Activated T-cell treated with anti-CD3 and anti-CD28 coated beads for 1 hour (primary cell): ENCODE results near the gene U2AF1.
"Not testable (repeated sequence)": the region's sequence is repeated elsewhere in the genome, so short reads cannot be mapped to it uniquely, and the experiment has no call there.

Experiments
- DNase-seq: peaks from one replicate; pipeline ENCODE4 v3.0.0-alpha.2; 2020; ENCODE audit warnings: low read depth

Gene U2AF1, protein sequence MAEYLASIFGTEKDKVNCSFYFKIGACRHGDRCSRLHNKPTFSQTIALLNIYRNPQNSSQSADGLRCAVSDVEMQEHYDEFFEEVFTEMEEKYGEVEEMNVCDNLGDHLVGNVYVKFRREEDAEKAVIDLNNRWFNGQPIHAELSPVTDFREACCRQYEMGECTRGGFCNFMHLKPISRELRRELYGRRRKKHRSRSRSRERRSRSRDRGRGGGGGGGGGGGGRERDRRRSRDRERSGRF

DNA sequence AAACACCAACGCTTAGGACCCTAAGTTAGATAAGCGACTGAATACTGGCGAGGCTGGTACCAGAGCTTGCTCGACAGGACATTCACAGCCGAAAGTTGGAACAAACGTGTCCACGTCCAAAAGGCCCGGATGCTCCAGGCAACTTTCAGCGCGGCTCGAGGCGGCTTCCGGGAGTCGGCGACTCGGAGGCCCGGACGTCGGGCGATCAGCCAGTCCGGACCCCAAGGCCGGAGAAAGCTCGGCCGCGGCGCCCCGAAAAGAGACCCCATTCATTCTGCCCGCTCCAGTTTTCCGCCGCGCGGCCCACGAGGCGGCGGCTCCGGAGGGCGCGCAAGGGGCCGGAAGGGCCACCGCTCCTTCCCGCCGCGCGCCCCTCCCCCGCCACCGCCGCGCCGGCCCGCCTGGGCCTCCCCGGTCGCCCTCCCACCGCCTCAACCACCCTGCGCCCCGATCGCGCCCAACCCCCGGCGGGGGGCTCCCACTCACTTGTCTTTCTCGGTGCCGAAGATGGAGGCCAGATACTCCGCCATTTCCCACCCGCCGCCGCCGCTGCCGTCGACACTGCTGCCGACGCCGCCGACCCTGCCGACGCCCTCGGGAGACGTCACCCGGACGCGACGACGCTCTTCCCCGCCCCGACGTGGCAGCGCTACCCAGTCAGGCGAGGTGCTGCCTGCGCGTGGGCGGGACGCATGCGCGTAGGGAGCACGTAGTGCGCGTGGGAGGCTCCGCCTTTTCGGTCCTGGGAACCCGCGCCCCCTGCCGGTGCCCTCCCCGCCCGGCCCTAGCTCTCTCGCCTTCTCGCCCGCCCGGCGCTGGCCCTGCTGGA, at the start of gene U2AF1:
Gene U2AF1, minus strand, starts transcription at position 606 of the 829 bp plus-strand sequence. Its CDS starts 76 bp downstream, at position 530.
- DNase-seq: peak; percentile 56

DNA sequence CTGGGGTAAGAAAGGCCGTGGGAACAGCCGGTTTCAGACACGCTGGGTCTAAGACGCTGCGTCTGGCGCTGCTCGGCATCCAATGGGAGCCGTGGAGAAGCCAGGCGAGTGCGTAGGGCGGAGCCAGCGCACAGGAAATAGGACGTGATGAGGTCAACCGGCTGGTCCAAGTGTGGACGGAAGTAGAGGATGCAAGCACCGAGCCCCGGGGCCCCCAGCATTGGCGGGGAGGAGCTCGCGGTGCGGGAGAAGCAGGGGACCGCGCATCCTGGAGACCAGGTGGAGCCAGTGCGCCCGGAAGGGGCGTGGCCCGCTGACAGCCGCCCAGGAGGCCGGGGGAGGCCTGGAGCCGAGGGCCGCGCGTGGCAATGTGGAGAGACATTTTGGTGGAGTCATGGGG, 46.2 kb upstream of the U2AF1 start:
- not testable (repeated sequence) for DNase-seq

DNA sequence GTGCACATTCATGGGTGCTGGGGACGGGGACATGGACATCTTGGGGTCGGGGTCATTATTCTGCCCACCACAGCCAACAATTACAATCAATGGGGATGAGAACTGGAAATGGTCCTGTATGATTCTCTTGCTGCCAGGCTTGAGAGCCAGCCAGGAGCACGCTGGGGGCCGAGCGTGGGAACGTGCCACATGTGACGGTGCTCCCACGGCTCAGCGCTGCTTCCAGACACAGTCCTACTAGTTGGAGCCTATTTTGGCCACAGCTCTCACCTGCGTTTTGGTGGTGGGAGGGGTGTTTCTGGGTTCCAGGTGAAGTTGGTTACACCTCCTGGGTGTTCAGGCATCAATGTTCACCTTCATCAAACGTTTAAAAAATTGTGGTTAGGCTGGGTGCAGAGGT, 42.0 kb upstream of the U2AF1 start:
- not testable (repeated sequence) for DNase-seq

DNA sequence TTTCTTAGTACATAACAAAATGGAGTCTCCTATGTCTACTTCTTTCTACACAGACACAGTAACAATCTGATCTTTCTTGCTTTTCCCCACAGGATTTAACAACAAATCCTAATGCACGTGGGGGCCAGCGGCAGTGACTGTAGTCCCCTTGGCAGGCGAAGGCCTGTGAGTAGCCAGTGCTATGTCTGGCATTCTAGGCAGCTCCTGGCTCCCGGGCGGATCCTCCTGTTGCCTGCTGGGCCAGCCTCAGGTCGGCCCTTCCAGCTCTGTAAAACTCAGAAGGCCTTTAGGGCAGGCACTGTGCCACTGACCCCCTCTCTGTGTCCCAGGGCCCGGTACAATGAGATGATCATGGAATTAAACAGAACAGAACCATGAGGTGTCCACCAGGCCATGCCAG, 40.6 kb upstream of the U2AF1 start:
- not testable (repeated sequence) for DNase-seq

DNA sequence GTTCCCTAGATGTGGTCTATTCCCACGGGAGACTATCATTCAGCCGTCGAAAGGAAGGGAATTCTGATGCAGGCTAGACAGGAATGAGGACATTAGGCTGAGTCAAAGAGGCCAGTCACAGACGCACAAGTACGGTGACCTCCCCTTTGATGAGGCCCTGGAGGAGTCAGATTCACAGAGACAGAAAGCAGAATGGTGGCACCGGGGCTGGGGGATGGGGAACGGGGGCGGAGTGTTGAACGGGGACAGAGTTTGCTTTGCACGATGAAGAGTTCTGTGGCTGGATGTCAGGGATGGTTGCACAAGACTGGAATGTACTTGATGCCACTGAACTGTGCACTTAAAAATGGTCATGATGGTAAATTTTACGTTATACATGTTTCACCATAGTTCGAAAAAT, 39.3 kb upstream of the U2AF1 start:
- not testable (repeated sequence) for DNase-seq

DNA sequence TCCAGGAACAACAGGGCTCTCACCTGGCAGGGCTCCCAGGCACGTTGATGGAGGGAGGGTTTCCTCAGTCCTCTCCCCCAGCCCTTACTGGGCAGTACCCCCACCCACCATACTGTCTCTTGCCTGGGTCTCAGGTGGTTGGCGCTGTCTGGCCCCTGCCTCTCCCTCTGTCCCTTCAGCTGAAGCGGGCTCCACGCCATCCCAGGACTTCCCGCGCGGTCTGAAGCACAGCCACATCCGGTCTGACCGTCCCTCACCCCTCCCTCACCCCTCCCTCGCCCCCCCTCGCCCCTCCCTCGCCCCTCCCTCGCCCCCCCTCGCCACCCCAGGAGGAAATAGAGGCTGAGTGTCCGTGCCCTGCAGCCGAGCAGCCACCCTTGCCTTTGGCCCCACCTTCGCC, 34.0 kb upstream of the U2AF1 start:
- not testable (repeated sequence) for DNase-seq

DNA sequence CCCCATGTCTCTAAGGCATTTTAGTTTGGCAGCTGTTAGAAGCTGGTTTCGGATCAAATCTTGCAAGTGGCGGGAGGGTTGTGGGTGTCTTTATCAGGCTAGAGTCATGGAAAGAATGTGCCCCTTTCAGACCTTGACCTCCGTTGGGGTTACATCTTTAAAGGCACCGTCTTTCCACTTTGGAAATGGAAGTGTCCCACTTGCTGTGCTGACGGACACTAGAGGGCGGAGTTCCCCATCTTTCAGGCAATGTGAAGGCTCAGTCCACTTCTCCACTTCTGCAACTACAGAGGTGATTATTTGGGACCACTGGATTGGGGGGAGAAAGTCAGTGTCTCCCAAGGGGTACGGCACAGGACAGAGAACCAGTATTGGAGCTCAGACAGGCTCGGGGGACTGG, 31.6 kb upstream of the U2AF1 start:
- not testable (repeated sequence) for DNase-seq

DNA sequence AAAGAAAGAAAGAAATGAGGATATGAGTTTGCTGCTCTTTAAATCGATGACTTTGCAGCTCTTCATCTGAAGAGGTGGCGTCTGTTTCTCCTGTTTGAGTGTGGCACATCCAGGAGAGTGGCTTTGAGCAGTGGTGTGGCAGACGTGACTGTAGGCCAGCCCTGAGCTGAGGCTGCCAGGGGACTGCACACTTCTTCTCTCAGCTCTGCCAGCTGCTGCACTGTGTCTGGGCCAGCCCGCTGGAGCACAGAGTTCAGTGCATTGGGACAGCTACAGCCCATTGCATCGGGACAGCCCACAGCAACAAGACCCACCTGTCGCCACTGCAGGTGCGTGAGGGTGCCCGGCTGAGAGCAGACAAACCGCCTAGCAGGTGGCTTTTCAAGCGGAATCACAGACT, 27.1 kb upstream of the U2AF1 start:
- not testable (repeated sequence) for DNase-seq

DNA sequence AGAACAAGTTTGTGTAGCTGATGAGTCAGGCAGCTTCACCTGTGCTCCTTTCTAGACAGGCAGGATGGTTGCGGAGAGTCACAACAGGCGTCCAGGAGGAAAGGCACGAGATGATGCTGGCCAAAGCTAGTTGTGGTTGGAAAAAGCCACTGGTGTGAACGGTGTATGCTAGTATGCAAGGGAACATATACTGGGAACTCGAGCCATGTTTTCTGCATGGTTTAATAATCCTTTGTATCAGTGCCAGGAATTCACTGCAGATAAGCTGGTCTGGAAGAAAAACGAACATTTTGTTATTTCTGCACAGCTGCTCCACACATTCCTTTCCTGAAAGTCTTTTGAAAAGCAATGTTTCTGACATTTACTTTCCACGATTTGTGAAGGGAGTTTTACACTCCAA, 22.7 kb upstream of the U2AF1 start:
- DNase-seq: not testable (repeated sequence)

DNA sequence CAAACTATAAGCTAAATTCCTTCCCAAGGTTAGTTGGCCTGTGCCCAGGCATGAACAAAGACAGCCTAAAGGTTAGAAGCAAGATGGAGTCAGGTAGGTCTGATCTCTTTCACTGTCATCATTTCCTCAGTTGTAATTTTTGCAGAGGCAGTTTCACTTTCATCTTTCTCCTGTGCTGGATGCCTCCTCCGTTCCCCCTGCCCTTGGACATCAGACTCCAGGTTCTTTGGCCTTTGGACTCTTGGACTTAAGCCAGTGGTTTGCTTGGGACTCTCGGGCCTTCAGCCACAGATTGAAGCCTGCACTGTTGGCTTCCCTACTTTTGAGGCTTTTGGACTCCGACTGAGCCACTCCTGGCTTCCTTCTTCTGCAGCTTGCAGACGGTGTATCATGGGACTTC, 8.6 kb upstream of the U2AF1 start:
- DNase-seq: not testable (repeated sequence)

DNA sequence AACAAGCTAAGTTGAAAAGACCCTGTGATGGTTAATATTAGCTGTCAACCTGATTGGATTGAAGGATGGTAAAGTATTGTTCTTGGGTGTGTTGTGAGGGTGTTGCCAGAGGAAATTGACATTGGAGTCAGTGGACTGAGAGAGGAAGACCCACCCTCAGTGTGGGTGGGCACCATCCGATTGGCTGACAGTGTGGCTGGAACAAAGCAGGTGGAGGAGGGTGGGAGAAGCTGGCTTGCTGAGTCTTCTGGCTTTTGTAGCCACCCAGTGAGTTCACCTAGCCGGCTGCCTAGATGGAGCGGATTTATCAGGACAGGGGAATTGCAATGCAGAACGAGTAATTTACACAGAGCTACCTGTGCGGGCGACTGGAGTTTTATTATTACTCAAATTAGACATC, 7.1 kb upstream of the U2AF1 start:
- DNase-seq: not testable (repeated sequence)

DNA sequence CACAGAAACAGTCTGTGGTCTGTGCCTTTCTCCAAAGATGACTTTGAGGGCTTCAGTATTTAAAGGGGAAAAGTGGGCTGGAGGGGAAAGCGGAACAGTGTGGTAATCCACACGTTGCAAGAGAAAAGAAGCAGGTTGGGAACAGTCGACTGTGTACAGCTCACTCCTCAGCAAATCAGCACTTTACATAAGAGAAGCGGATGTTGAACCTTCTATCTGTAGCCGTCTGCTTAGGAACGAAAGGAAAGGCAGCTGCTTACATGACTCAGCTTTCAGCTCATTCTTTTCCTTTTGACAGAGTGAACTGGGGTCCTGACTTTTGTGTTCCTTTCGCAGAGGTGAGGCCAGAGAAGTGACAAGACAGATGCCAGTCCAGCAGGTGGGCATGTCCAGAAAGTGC, 1.6 kb upstream of the U2AF1 start:
- DNase-seq: not testable (repeated sequence)

DNA sequence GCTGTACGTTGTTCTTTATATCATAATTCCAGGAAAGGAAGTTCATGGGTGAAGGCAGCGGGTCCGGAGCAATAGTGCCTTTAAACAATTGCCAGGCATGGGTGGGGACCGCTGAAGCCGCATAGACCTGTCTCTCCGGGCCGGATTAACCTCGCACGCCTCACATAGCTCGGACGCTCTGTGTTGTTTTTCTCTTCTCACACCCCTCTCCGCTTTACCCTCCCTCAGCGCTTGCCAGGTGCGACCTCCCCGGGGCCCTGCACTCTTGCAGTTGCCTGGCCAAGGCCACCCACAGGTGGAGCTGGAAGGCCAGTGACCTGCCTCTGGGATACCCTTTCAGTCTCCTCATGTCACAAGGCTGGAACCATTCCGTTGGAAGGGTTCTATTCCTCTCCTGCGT, 807 bp upstream of the U2AF1 start:
- not testable (repeated sequence) for DNase-seq

DNA sequence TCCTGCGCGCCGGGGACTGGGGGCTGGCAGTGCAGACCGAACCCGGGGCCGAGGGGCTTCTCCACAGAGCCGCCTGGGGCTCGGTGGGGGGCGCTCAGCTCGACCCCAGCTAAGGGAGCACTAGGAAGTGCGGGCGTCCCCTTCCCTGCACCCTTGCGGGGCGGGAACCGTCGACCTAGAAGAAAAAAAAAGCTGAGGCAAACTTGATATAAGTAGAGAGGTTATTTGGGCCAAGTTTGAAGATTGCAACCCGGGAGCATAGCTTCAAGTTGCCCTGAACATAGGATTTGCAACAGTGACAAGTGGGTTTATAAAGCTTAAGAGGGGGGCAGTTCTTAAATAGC, 396 bp upstream of the U2AF1 start:
- not testable (repeated sequence) for DNase-seq

DNA sequence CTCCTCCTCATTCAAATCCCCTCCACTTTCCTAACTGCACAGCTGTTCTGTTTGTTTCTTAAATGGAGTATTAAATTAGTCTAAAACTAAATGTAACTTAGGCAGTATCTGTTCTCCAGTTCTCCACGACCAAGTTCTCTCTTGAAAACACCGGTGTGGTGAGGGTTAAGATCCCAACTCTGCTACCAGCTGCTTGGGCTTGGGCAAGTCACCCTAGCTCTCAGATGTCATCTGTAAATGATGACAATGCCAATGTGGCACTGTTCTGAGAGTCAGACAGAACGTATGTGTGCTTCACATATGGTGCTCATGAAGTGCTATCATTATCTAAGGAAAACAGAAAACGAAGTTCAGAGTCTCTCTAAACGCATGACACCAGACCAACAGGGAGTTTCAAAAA, 2.7 kb downstream of the U2AF1 start:
- DNase-seq: not testable (repeated sequence)

DNA sequence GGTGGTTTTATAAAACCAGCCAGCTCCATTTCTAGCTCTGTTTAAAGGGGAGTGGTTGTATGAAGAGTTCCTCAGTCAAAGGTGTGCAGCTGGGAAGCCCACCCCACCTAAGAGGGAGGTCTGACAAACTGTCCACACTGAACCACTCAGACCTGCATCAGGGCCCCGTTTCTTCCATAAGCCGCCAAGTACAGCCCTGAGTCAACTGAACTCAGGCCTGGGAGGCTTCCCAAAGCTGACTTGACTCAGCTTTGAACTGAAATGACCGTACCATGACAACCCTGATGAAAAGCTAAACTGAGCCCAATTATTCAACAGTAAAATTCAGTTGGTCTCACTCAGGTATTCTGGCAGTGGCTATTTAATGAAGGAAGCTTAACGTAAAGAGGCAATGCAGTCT, 5.1 kb downstream of the U2AF1 start:
- not testable (repeated sequence) for DNase-seq

DNA sequence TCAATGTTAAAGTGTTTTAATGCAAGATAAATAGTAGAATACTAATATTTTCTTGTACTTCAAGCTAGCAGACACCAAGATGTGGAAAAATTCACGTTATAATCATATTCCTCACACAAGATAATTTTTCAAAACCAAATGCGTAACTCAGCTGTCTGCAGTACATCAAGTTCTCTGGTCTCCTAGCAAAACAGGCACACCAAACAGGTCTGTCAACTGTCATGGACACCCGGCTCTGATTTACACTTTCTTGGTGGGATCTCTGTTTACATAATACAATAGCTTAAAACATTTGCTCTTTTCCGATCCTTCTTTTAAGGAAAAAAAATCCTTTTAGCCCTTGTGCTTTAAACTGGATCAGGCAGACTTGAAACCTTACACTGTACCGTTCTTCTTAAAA, 5.7 kb downstream of the U2AF1 start:
- not testable (repeated sequence) for DNase-seq

DNA sequence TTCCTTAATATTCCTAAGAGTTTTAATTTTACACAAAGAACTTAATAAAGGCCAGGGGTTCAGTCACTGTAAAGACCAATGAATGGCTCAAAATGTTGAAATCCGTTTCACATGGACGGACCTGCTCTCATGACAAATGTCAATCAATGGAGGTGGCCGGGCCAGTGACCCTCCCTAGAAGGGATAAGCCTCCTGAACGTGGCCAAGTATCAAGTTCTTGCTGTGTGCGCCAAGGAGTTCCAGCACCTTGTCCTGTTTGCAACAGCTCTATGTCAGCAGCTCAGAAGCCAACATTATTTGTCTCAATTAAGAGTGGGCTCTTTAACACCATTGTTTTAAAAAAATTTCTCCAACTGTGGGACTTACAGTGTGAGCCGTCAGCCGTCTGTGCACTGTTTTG, 6.4 kb downstream of the U2AF1 start:
- DNase-seq: not testable (repeated sequence)

DNA sequence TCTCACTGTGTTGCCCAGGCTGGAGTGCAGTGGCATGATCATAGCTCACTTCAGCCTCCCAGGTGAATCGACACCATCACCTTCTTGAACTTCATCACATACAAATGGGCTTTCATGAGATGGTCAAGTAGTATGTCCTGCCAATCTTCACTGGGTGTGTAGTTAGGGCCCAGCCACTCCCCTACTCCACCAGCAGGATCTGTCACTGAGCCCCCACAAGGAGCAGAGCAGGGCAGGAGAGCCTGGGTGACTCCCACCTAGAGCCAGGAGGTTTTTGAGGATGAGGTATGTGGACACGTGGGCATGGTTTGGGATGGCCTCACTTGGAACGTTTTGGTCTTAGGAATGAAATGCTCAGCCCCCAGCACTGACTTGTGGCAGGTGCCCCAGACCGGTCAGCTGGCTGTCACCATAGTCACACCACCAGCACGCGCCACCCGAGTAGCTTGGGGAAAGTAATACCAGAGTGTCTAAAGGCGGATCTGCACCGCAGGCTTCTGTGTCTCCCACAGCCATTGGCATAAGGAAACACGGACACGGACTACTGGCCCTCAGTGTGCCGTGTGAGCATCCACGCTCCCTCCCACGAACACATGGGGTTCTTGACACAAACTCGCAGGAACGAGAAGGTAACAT, 15.3 kb downstream of the U2AF1 start:
- not testable (repeated sequence) for DNase-seq

DNA sequence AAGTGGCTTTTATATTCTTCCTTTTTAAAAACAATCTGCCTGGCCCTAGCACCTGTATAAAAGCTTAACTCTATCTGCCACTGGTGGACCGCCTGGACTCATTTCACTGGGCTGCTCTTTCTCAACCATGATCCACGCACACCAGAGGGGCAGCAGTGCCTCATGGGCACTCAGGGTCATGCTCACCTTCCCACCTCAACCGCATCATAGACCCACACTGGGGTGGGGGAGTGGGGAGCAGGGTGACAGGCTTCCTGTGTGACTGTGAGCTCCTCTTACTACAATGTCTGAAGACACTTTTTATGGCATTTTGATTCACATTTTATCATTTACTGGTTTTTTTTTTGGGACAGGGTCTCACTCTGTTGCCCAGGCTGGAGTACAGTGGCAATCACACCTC, 16.4 kb downstream of the U2AF1 start:
- DNase-seq: not testable (repeated sequence)

DNA sequence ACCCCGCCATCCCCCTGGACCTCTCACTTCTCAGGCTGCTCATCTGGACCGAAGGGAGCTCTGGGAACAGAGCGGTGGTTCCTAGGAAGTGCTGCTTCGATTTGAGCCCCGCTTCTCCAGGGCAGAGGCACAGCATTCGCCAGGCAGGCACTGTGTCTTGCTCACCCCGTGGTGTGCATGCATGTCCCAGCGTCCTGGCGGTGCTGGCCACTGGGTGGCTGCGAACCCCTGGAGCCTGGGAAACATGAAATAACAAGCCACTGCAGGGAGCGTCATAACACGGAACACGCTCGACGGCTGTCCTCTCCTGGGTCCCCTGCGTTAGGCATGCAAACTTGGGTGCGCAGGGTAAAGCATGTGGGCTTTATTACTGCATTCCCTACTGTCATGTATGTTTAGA, 17.9 kb downstream of the U2AF1 start:
- not testable (repeated sequence) for DNase-seq

DNA sequence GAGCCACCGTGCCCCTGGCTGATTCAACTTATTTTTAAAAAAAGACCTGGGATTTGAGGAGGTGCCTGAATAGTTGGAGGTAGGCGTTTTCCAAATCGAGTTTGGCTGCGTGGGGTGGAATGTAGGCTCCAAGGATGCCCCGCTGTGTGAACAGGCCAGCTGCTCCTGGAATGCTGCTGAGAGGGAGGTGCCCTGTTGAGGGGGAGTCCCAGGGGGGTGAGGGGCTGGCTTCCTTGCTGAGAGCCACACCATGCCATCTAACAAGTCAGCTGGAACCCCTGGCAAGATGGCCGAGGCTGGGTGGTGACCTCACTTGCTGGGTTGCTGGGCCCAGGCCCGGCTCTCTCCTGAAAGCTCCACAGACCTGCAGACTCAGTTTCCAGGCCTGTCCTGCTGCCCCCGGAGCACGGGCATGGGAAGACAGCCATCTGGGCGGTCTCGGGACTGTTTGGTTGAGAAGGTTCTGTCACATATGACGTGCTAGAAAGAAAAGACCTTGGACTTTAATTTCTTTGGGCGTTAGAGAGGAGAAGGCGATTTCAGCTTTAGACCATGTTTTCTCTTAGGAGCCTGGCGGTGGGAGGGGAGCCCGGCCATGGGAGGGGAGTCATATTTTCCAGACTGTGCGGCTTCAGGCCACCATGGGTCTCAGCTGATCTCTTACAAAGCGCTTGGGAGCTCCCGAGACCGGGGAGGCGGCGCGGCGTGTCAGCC, 24.6 kb downstream of the U2AF1 start:
- DNase-seq: not testable (repeated sequence)
